ENCODE results near the gene MPZL1. TPM values are rescaled to one million over a fixed set of nuclear protein-coding genes. Genes with fewer than 3 reads are reported as not detected.
A peak's percentile ranks its signal among the peaks of the same experiment; 100 is the strongest.

The MPZL1 gene
- polyA plus RNA-seq, 3 donors = 23.1 to 63.6 (median 61.8) TPM

DNA sequence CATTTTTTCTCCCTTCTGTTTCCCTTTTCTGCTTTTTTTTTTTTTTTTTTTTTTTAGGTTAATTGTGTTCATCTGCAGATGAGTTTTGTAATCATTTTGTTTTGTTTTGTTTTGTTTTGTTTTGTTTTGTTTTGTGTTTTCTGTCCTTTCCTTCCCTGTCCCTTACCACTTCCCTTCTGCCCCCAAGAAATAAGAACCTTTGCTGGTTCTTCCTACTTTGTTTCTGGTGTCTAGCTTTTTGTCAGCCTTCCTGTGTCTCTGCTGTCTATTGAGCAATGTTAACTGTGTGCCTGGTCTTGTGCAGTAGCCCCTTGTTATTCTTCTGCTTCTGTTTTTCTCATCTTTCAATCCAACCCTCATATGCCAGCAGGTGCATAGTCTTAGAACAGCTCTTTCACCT, 46.0 kb downstream of the MPZL1 start:
- peaks cover 31% of the 10 kb centered on the region for H3K4me1 Mint-ChIP-seq
- Histone ChIP-seq H3K27me3 (ENCODE audit: control insufficient read depth in 2 of 2, insufficient read depth in 2 of 2, low read length in 2 of 2) (no peaks in the 10 kb centered on the region), H2AFZ (ENCODE audit: insufficient read depth, low read depth, low read length, poor library complexity, severe bottlenecking) (no peak overlapping the region), H3K4me3 (replicated peaks in 1 of 3; ENCODE audit: low read depth in 2 of 3, low read length in 3 of 3) (no peak overlapping the region), H3K9me3 (replicated peaks in 1 of 2; ENCODE audit: control insufficient read depth in 1 of 2, insufficient read depth in 1 of 2, low read length in 2 of 2) (no peaks in the 10 kb centered on the region), H3K4me2 (replicated peaks; ENCODE audit: extremely low read depth, low read length, poor library complexity, severe bottlenecking) (peak overlapping the region; percentile 16), H3K27ac (ENCODE audit: low read depth in 1 of 2, low read length in 2 of 2) (peak overlapping the region in 1 of 2 donors; percentile 76), H3K79me2 (ENCODE audit: insufficient read depth, low read length) (peaks cover 11% of the 10 kb centered on the region), H3K36me3 (replicated peaks in 1 of 2; ENCODE audit: control insufficient read depth in 1 of 2, insufficient read depth in 2 of 2, low read length in 2 of 2) (peaks cover 18 to 46% of the 10 kb centered on the region in 2 donors), H4K20me1 (ENCODE audit: insufficient read depth, low read length) (peaks cover 10% of the 10 kb centered on the region), H3K9ac (ENCODE audit: insufficient read depth, low read length, poor library complexity, severe bottlenecking) (no peak overlapping the region), H3K4me1 (ENCODE audit: control insufficient read depth in 1 of 2, insufficient read depth in 2 of 2, low read length in 2 of 2) (peaks cover 18 to 36% of the 10 kb centered on the region in 2 donors)
- no peak for TF ChIP-seq CTCF (IDR thresholded peaks at IDR 0.05)
- peak overlapping the region; percentile 9 to 88 (median 61) for H3K27ac Mint-ChIP-seq
- peak; percentile 30 to 45 (median 42) for DNase-seq
- H3K9me3 Mint-ChIP-seq = peaks cover 0 to 2% (median 0%) of the 10 kb centered on the region in 7 donors
- H3K27me3 Mint-ChIP-seq (ENCODE audit: low read depth in 3 of 3) = no peaks in the 10 kb centered on the region
- H3K4me3 Mint-ChIP-seq = peak overlapping the region in 1 of 2 donors; percentile 22
- H3K36me3 Mint-ChIP-seq = peaks cover 38 to 52% of the 10 kb centered on the region in 2 donors
- intact Hi-C loops (cut with micrococcal nuclease) = no loop called here

- Histone ChIP-seq H3K27ac (ENCODE audit: low read depth in 1 of 2, low read length in 2 of 2) (no peak overlapping the region), H4K20me1 (ENCODE audit: insufficient read depth, low read length) (no peaks in the 10 kb centered on the region), H3K9ac (ENCODE audit: insufficient read depth, low read length, poor library complexity, severe bottlenecking) (no peak overlapping the region), H3K36me3 (replicated peaks in 1 of 2; ENCODE audit: control insufficient read depth in 1 of 2, insufficient read depth in 2 of 2, low read length in 2 of 2) (peaks cover 21 to 67% of the 10 kb centered on the region in 2 donors), H3K4me2 (replicated peaks; ENCODE audit: extremely low read depth, low read length, poor library complexity, severe bottlenecking) (no peak overlapping the region), H2AFZ (ENCODE audit: insufficient read depth, low read depth, low read length, poor library complexity, severe bottlenecking) (no peak overlapping the region), H3K9me3 (replicated peaks in 1 of 2; ENCODE audit: control insufficient read depth in 1 of 2, insufficient read depth in 1 of 2, low read length in 2 of 2) (no peaks in the 10 kb centered on the region), H3K79me2 (ENCODE audit: insufficient read depth, low read length) (no peaks in the 10 kb centered on the region), H3K27me3 (ENCODE audit: control insufficient read depth in 2 of 2, insufficient read depth in 2 of 2, low read length in 2 of 2) (no peaks in the 10 kb centered on the region), H3K4me3 (replicated peaks in 1 of 3; ENCODE audit: low read depth in 2 of 3, low read length in 3 of 3) (no peak overlapping the region), H3K4me1 (ENCODE audit: control insufficient read depth in 1 of 2, insufficient read depth in 2 of 2, low read length in 2 of 2) (peaks cover 14 to 18% of the 10 kb centered on the region in 2 donors)
- H3K27me3 Mint-ChIP-seq (ENCODE audit: low read depth in 3 of 3) = no peaks in the 10 kb centered on the region
- no CpG with 5 or more reads among the region's 3 CpGs for WGBS (ENCODE audit: insufficient coverage)
- no peak for TF ChIP-seq CTCF (IDR thresholded peaks at IDR 0.05)
- no peak overlapping the region for H3K4me3 Mint-ChIP-seq
- H3K27ac Mint-ChIP-seq = peak overlapping the region in 1 of 7 donors; percentile 9
- DNase-seq = no peak
- peaks cover 0 to 2% (median 0%) of the 10 kb centered on the region in 7 donors for H3K9me3 Mint-ChIP-seq
- intact Hi-C loops (cut with micrococcal nuclease) = no loop called here
- H3K36me3 Mint-ChIP-seq = peaks cover 45 to 63% of the 10 kb centered on the region in 2 donors
- peaks cover 23% of the 10 kb centered on the region for H3K4me1 Mint-ChIP-seq
Measured at GRCh38 chr1:167770127-167770526, 48.3 kb downstream of the MPZL1 start.
